Liver (tissue), 9 donors: ENCODE measurements around the gene ETFDH. TPM values are rescaled to one million over a fixed set of nuclear protein-coding genes. Genes with fewer than 3 reads are reported as not detected.

Experiments
- DNase-seq: peaks from one replicate; pipeline ENCODE4 v3.0.0-alpha.2; 2017; ENCODE audit warnings: low spot score
- H3K27ac ChIP-seq, 2 donors: one replicate each; pipeline ENCODE4 v1.7.0; 2013; ENCODE audit warnings: inconsistent platforms in 2 of 2, low read length in 2 of 2, control low read depth in 1 of 2, low read depth in 1 of 2, mild to moderate bottlenecking in 1 of 2
- H3K27me3 ChIP-seq, 4 donors: one replicate each; pipeline versions ENCODE4 v1.6.1 to v1.7.0; 2013; ENCODE audit warnings: low read length in 3 of 4, inconsistent platforms in 1 of 4, mild to moderate bottlenecking in 1 of 4, moderate library complexity in 1 of 4; ENCODE audit not compliant: control insufficient read depth in 4 of 4, insufficient read depth in 4 of 4
- H3K36me3 ChIP-seq, 4 donors: one replicate each; pipeline versions ENCODE4 v1.6.1 to v1.7.0; 2013; ENCODE audit warnings: low read length in 3 of 4, mild to moderate bottlenecking in 3 of 4, low read depth in 1 of 4, moderate library complexity in 1 of 4; ENCODE audit not compliant: control insufficient read depth in 4 of 4, insufficient read depth in 3 of 4
- H3K4me1 ChIP-seq, 4 donors: one replicate each; pipeline versions ENCODE4 v1.6.1 to v1.7.0; 2013; ENCODE audit warnings: low read length in 3 of 4, mild to moderate bottlenecking in 3 of 4, moderate library complexity in 1 of 4; ENCODE audit not compliant: control insufficient read depth in 4 of 4, insufficient read depth in 4 of 4
- H3K4me3 ChIP-seq, 3 donors: one replicate each; pipeline versions ENCODE4 v1.6.1 to v1.7.0; 2013; ENCODE audit warnings: low read length in 3 of 3, control low read depth in 1 of 3, low read depth in 1 of 3, mild to moderate bottlenecking in 1 of 3
- H3K9ac ChIP-seq, 2 donors: one replicate each; pipeline ENCODE4 v1.7.0; 2013; ENCODE audit warnings: low read length in 2 of 2, mild to moderate bottlenecking in 2 of 2, moderate library complexity in 2 of 2, control low read depth in 1 of 2, low read depth in 1 of 2
- H3K9me3 ChIP-seq, 4 donors: one replicate each; pipeline versions ENCODE4 v1.6.1 to v1.7.0; 2013; ENCODE audit warnings: low read length in 3 of 4; ENCODE audit not compliant: control insufficient read depth in 4 of 4
- ATF3 ChIP-seq: IDR thresholded peaks from 2 replicates; pipeline ENCODE4 v1.6.1; 2016; ENCODE audit warnings: antibody characterized with exemption
- CTCF ChIP-seq: fragments of 150-350 bp; IDR thresholded peaks from 2 replicates; pipeline ENCODE4 v1.5.1; 2017; ENCODE audit warnings: improper control_type of control experiment, low read depth, low read length; ENCODE audit not compliant: missing input control
- EGR1 ChIP-seq, 2 donors: IDR thresholded peaks; 2 replicates each; pipeline ENCODE4 v1.6.1; 2016 to 2018; ENCODE audit warnings: antibody characterized with exemption in 2 of 2, low read depth in 2 of 2
- FOXA1 ChIP-seq: IDR thresholded peaks from 2 replicates; pipeline ENCODE4 v1.6.1; 2016; ENCODE audit warnings: antibody characterized with exemption
- FOXA2 ChIP-seq: IDR thresholded peaks from 2 replicates; pipeline ENCODE4 v1.6.1; 2016; ENCODE audit warnings: antibody characterized with exemption
- HNF4A ChIP-seq, 2 donors: conservative IDR thresholded peaks; 2 replicates each; pipeline ENCODE4 v1.6.1; 2016; ENCODE audit warnings: antibody characterized with exemption in 2 of 2, mild to moderate bottlenecking in 2 of 2
- HNF4G ChIP-seq: IDR thresholded peaks from 2 replicates; pipeline ENCODE4 v1.6.1; 2016; ENCODE audit warnings: antibody characterized with exemption
- JUND ChIP-seq, 2 donors: IDR thresholded peaks; 2 replicates each; pipeline ENCODE4 v1.6.1; 2016; ENCODE audit warnings: antibody characterized with exemption in 2 of 2
- MAX ChIP-seq: IDR thresholded peaks from 2 replicates; pipeline ENCODE4 v1.6.1; 2016; ENCODE audit warnings: antibody characterized with exemption
- RAD21 ChIP-seq, 2 donors: IDR thresholded peaks; 2 replicates each; pipeline ENCODE4 v1.6.1; 2016; ENCODE audit warnings: antibody characterized with exemption in 2 of 2, mild to moderate bottlenecking in 2 of 2
- REST ChIP-seq: IDR thresholded peaks from 2 replicates; pipeline ENCODE4 v1.6.1; 2016; ENCODE audit warnings: antibody characterized with exemption, mild to moderate bottlenecking
- RXRA ChIP-seq, 2 donors: IDR thresholded peaks; 2 replicates each; pipeline ENCODE4 v1.6.1; 2017 to 2018; ENCODE audit warnings: antibody characterized with exemption in 2 of 2, mild to moderate bottlenecking in 1 of 2
- SP1 ChIP-seq: IDR thresholded peaks from 2 replicates; pipeline ENCODE4 v1.6.1; 2018; ENCODE audit warnings: antibody characterized with exemption, mild to moderate bottlenecking
- TAF1 ChIP-seq: conservative IDR thresholded peaks from 2 replicates; pipeline ENCODE4 v1.6.1; 2016; ENCODE audit warnings: antibody characterized with exemption, mild to moderate bottlenecking
- YY1 ChIP-seq: IDR thresholded peaks from 2 replicates; pipeline ENCODE4 v1.6.1; 2016; ENCODE audit warnings: antibody characterized with exemption, mild to moderate bottlenecking
- ZBTB33 ChIP-seq: IDR thresholded peaks from 2 replicates; pipeline ENCODE4 v1.6.1; 2016; ENCODE audit warnings: antibody characterized with exemption
- WGBS: extraction: QIAGEN DNeasy Blood & Tissue Kit; methylation state at CpG from one replicate; pipeline ENCODE4 v1.1.7; 2013; 5-methylcytosine and 5-hydroxymethylcytosine counted together
- polyA plus RNA-seq, 2 donors: library from polyadenylated mRNA; stranded (reverse) in 1 of 2; unstranded in 1 of 2; fragments of 200-250 nt in 1 of 2; fragments of >200 nt in 1 of 2; fragmentation: Nextera tagmentation in 1 of 2; extraction: Ambion mirVana in 1 of 2; gene quantifications; one replicate each; pipeline versions ENCODE4 v1.2.1 to v1.2.3, GENCODE V29; 2013 to 2015
- total RNA-seq, 2 donors: library from RNA; depleted of rRNA; stranded (reverse); fragments of >200 nt; gene quantifications; one replicate each; pipeline ENCODE4 v1.2.3, GENCODE V29; 2014
- donor health status: healthy.
- donor health status: healthy.
- donor health status: healthy.
- donor health status: healthy.
- donor health status: healthy.

Gene ETFDH
- total and polyA plus RNA-seq, 4 donors, result 40.7 to 151 (median 117) TPM

- H3K9me3 ChIP-seq, result no peaks in the 10 kb centered on the region
- TF ChIP-seq RAD21 (IDR thresholded peaks at IDR 0.05) (no peak), YY1 (no peak), HNF4G (no peak), JUND (IDR thresholded peaks at IDR 0.05) (no peak), EGR1 (IDR thresholded peaks at IDR 0.05; ENCODE audit: low read depth in 2 of 2) (no peak), ZBTB33 (no peak), REST (no peak), SP1 (no peak), RXRA (IDR thresholded peaks at IDR 0.05) (no peak), TAF1 (no peak), FOXA2 (no peak), ATF3 (no peak), CTCF (no peak), MAX (no peak), HNF4A (conservative IDR thresholded peaks at IDR 0.05) (no peak), FOXA1 (no peak)
- 93% methylated on average over 3 of the region's 3 CpGs for WGBS
- no peaks in the 10 kb centered on the region for H3K27me3 ChIP-seq
- H3K4me1 ChIP-seq, result no peaks in the 10 kb centered on the region
- H3K36me3 ChIP-seq, result no peaks in the 10 kb centered on the region
- no peak overlapping the region for H3K9ac ChIP-seq
- H3K27ac ChIP-seq, result no peak overlapping the region
- no peak overlapping the region for H3K4me3 ChIP-seq
- no peak for DNase-seq
Measured at GRCh38 chr4:158750379-158750778, 78.3 kb downstream of the ETFDH start.
